Ishikawa (cell line): ENCODE results near the gene USP47.
A peak's percentile ranks its signal among the peaks of the same experiment; 100 is the strongest.

Experiments used
- CEBPB ChIP-seq: IDR thresholded peaks from 2 replicates; pipeline ENCODE4 v1.6.1; 2012
- CREB1 ChIP-seq: IDR thresholded peaks from 2 replicates; pipeline ENCODE4 v1.6.1; 2012; ENCODE audit warnings: low read depth
- EGR1 ChIP-seq: IDR thresholded peaks from 2 replicates; pipeline ENCODE4 v1.6.1; 2012
- EP300 ChIP-seq: IDR thresholded peaks from 2 replicates; pipeline ENCODE4 v1.6.1; 2012; ENCODE audit warnings: borderline replicate concordance
- FOXM1 ChIP-seq: IDR thresholded peaks from 2 replicates; pipeline ENCODE4 v1.6.1; 2012; ENCODE audit warnings: low read depth, borderline replicate concordance
- NFIC ChIP-seq: IDR thresholded peaks from 2 replicates; pipeline ENCODE4 v1.6.1; 2012
- RAD21 ChIP-seq: IDR thresholded peaks from 2 replicates; pipeline ENCODE4 v1.6.1; 2012; ENCODE audit warnings: low read depth
- TAF1 ChIP-seq: IDR thresholded peaks from 2 replicates; pipeline ENCODE4 v1.6.1; 2012; ENCODE audit warnings: low read depth, mild to moderate bottlenecking
- TCF12 ChIP-seq: IDR thresholded peaks from 2 replicates; pipeline ENCODE4 v1.6.1; 2012; ENCODE audit warnings: low read depth
- TEAD4 ChIP-seq: IDR thresholded peaks from 2 replicates; pipeline ENCODE4 v1.6.1; 2012
- YY1 ChIP-seq: IDR thresholded peaks from 2 replicates; pipeline ENCODE4 v1.6.1; 2012; ENCODE audit warnings: low read depth
- ZBTB7A ChIP-seq: IDR thresholded peaks from 2 replicates; pipeline ENCODE4 v1.6.1; 2012; ENCODE audit warnings: low read depth
- TF ChIP-seq, protein P1 (sequence below): IDR thresholded peaks from 2 replicates; pipeline ENCODE4 v1.6.1; 2012
- TF ChIP-seq, protein P2 (sequence below): IDR thresholded peaks from 2 replicates; pipeline ENCODE4 v1.6.1; 2012
- TF ChIP-seq, protein P3 (sequence below): IDR thresholded peaks from 2 replicates; pipeline ENCODE4 v1.6.1; 2012; ENCODE audit warnings: low read depth, mild to moderate bottlenecking

The USP47 gene

DNA sequence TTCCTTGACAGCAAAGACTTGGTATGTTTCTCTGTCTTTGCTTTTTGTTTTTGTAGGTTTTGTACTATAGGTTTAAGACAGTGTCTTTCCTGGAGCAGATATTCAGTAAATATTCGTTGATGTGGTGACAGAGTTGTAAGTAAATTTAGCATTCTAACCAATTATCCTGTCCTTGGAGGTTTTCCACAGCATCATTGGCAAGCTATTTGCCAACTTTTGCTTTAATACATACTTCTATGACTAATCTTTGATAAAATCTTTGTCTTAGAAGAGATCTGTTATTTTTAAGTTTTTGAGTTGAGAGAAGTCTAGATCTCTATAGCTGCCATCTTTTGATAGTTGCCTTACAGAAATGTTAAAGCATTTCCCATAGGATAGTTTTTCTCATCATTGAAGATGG is 3.8 kb downstream of the USP47 start:
- no peak for TF ChIP-seq TAF1
- no peak for TF ChIP-seq ZBTB7A
- TF ChIP-seq CEBPB: no peak
- TF ChIP-seq, protein P1, sequence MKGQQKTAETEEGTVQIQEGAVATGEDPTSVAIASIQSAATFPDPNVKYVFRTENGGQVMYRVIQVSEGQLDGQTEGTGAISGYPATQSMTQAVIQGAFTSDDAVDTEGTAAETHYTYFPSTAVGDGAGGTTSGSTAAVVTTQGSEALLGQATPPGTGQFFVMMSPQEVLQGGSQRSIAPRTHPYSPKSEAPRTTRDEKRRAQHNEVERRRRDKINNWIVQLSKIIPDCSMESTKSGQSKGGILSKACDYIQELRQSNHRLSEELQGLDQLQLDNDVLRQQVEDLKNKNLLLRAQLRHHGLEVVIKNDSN: no peak
- no peak for TF ChIP-seq YY1
- TF ChIP-seq EP300: no peak
- no peak for TF ChIP-seq RAD21

DNA sequence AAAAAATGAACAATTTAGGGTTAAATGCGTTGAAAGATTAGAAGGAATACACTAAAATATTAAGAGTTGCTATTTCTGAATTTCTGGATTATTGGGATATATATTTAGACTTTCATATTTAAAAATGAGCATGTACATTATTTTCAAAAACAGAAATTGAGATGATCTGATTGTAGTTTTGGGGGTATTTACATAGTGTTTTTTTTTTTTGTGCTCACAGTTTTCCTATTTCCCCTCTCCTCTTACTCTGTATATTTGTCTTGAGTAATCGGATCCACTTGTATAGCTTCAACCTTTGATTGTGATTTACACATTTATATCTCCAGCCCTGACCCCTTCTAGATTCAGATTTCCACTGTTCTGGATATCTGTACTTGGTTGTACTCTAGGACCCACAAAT is 5.3 kb downstream of the USP47 start:
- TF ChIP-seq CREB1 (no peak), ZBTB7A (no peak)
- TF ChIP-seq, protein P2, sequence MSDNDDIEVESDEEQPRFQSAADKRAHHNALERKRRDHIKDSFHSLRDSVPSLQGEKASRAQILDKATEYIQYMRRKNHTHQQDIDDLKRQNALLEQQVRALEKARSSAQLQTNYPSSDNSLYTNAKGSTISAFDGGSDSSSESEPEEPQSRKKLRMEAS: no peak

DNA sequence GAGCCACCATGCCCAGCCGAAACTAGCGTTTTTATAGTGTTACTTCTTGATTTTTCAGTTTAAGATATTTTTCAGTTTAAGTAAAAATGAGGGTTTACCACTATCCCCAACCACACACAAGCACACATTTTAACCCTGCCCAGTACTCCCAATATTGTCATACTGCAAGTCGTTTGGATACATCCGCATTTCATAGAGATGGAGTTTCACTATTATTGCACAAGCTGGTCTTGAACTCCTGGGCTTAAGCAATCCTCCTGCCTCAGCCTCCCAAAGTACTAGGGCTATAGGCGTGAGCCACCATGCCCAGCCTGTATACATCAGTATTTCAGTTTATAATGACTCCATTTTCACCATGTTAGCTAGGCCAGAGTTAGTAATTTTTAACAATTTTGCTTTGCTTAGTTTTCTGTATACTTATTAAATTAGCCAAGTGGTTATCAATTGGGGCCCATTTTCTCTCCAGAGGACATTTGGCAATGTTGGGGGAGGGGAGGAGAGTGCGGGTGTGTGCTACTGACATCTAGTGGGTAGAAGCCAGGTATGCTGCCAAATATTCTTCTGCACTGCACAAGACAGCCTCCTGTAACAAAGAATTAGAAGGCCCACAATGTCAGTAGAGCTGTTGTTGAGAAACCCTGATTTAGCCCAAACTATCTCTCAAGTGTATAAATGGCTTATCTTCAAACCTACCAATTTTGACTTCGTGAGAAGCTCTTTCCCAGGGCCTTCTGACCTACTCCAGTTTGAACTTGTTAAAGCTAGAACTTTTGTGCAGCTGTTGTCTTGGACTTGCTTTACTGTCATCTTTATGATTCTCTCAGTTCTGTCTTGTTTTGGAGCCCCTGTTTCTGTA is 7.3 kb downstream of the USP47 start:
- TF ChIP-seq, protein P1: no peak
- TF ChIP-seq TCF12 (no peak), YY1 (0 out of 2 replicates have a peak, but pooled peaks have one; percentile 39), CEBPB (peak; percentile 74), RAD21 (peak; percentile 68), TEAD4 (peak; percentile 62), TAF1 (no peak)
- TF ChIP-seq, protein P2: no peak

DNA sequence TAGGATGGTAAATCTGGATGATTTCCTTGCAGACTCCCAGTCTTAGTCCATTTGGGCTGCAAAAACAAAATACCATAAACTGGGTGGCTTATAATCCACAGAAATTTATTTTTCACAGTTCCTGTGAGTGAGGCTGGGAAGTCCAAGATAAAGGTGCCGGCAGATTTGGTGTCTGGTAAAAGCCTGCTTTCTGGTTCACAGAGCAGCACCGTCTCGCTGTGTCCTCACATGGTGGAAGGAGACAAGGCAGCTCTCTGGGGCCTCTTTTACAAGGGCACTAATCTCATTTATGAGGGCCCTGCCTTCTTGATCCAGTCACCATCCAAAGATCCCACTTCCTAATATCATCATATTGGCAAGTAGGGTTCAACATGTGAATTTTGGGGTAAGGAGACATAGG is 8.9 kb downstream of the USP47 start:
- TF ChIP-seq ZBTB7A (no peak), FOXM1 (no peak), TEAD4 (no peak), EP300 (no peak), CEBPB (no peak), CREB1 (no peak)
- TF ChIP-seq, protein P1: no peak

DNA sequence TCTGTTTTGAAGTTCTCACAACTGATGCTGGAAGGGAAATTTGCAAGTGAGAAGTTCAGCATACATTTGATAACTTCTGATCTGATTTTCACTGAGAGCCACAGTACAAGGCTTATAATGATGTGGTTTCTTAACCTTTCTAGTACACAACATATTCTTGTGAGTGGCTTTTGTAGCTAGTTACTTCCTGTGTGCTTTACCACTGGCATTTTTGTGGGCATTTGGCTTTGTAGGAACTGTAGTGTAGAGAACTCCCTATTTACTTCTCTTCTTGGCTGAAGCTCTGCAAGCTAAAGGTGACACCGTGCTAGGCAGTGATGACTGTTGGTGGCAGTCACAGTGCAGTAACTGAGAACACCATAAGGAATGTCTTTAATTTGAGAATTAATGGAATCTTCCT is 14.9 kb downstream of the USP47 start:
- TF ChIP-seq TCF12: no peak
- TF ChIP-seq FOXM1: no peak
- TF ChIP-seq RAD21: no peak
- no peak for TF ChIP-seq CREB1

DNA sequence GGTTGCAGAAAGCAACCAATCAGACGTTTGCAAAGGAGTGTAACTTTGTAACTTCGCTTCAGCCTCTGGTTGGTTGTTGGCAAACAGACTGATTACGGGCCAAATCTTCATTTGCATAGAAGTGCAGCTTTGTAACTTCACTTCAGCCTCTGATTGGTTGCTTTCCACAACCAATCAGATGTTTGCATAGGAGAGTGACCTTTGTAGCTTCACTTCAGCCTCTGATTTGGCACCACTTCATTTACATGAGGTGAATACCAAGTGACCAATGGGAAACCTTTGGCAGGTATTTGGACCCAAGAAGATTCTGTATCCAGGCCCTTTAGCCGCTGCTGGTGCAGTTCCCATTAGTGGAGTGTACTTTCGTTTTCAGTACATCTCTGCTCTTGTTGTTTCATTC is 16.0 kb downstream of the USP47 start:
- TF ChIP-seq TCF12: no peak
- no peak for TF ChIP-seq EGR1
- TF ChIP-seq, protein P1: no peak
- no peak for TF ChIP-seq EP300
- no peak for TF ChIP-seq YY1
- no peak for TF ChIP-seq FOXM1
- TF ChIP-seq, protein P2: no peak
- TF ChIP-seq, protein P3, sequence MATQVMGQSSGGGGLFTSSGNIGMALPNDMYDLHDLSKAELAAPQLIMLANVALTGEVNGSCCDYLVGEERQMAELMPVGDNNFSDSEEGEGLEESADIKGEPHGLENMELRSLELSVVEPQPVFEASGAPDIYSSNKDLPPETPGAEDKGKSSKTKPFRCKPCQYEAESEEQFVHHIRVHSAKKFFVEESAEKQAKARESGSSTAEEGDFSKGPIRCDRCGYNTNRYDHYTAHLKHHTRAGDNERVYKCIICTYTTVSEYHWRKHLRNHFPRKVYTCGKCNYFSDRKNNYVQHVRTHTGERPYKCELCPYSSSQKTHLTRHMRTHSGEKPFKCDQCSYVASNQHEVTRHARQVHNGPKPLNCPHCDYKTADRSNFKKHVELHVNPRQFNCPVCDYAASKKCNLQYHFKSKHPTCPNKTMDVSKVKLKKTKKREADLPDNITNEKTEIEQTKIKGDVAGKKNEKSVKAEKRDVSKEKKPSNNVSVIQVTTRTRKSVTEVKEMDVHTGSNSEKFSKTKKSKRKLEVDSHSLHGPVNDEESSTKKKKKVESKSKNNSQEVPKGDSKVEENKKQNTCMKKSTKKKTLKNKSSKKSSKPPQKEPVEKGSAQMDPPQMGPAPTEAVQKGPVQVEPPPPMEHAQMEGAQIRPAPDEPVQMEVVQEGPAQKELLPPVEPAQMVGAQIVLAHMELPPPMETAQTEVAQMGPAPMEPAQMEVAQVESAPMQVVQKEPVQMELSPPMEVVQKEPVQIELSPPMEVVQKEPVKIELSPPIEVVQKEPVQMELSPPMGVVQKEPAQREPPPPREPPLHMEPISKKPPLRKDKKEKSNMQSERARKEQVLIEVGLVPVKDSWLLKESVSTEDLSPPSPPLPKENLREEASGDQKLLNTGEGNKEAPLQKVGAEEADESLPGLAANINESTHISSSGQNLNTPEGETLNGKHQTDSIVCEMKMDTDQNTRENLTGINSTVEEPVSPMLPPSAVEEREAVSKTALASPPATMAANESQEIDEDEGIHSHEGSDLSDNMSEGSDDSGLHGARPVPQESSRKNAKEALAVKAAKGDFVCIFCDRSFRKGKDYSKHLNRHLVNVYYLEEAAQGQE: no peak
- no peak for TF ChIP-seq NFIC
- no peak for TF ChIP-seq TAF1
- TF ChIP-seq CREB1: no peak
- TF ChIP-seq RAD21: no peak

DNA sequence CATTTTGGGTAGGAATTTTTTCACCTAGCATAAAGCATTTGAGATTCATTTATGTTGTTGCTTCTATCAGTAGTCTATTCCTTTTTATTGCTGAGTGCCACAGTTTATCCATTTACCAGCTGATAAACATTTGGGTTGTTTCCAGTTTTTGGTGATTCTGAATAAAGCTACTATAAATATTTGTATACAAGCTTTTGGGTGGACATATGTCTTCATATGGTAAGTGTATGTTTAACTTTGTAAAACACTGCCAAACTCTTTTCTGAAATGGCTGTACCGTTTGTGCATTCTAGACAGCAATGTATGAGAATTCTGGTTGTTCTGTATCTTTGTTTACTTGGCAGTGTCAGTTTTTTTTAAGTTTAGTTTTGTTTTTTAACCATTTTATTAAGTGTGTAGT is 16.9 kb downstream of the USP47 start:
- TF ChIP-seq EP300 (no peak), TAF1 (no peak), CREB1 (no peak), TCF12 (no peak), RAD21 (no peak), ZBTB7A (no peak)
- TF ChIP-seq, protein P1: no peak
- TF ChIP-seq, protein P3: no peak
